Astrocyte (in vitro differentiated cells and primary cell): ENCODE results near the gene FEM1C. TPM values are rescaled to one million over a fixed set of nuclear protein-coding genes. Genes with fewer than 3 reads are reported as not detected.
A peak's percentile ranks its signal among the peaks of the same experiment; 100 is the strongest.

ENCODE experiments used
- DNase-seq: peaks from one replicate; pipeline ENCODE4 v3.0.0-alpha.2; 2010; ENCODE audit warnings: low read depth
- FAIRE-seq: peaks from 2 replicates; lab custom pipeline; 2011; peaks lifted over from hg19 to GRCh38; lab: Jason Lieb, UNC
- H2AFZ ChIP-seq: 2 replicates; pipeline ENCODE4 v1.6.0; 2012; ENCODE audit warnings: low read depth, low read length, inconsistent platforms
- H3K27ac ChIP-seq: 2 replicates; pipeline ENCODE4 v1.5.1; 2011; ENCODE audit warnings: low read depth, low read length, inconsistent platforms
- H3K27me3 ChIP-seq: 2 replicates; pipeline ENCODE4 v1.6.0; 2011; ENCODE audit warnings: low read length, inconsistent platforms; ENCODE audit not compliant: insufficient read depth
- H3K36me3 ChIP-seq: 2 replicates; pipeline ENCODE4 v1.5.1; 2011; ENCODE audit warnings: low read length, inconsistent platforms; ENCODE audit not compliant: insufficient read depth
- H3K4me1 ChIP-seq: 2 replicates; pipeline ENCODE4 v1.5.1; 2011; ENCODE audit warnings: low read length, inconsistent platforms; ENCODE audit not compliant: insufficient read depth
- H3K4me2 ChIP-seq: 2 replicates; pipeline ENCODE4 v1.6.0; 2012; ENCODE audit warnings: low read length, inconsistent platforms
- H3K4me3 ChIP-seq: 2 replicates; pipeline ENCODE4 v1.5.1; 2011; ENCODE audit warnings: low read depth, mild to moderate bottlenecking, low read length, inconsistent platforms; ENCODE audit not compliant: insufficient read depth
- H3K79me2 ChIP-seq: 2 replicates; pipeline ENCODE4 v1.6.0; 2012; ENCODE audit warnings: mild to moderate bottlenecking, low read length, inconsistent platforms; ENCODE audit not compliant: insufficient read depth
- H3K9ac ChIP-seq: 2 replicates; pipeline ENCODE4 v1.6.0; 2012; ENCODE audit warnings: mild to moderate bottlenecking, low read length, inconsistent platforms
- H3K9me3 ChIP-seq: 2 replicates; pipeline ENCODE4 v1.5.1; 2012; ENCODE audit warnings: low read depth, mild to moderate bottlenecking, low read length, inconsistent platforms; ENCODE audit not compliant: insufficient read depth
- H4K20me1 ChIP-seq: 2 replicates; pipeline ENCODE4 v1.6.0; 2012; ENCODE audit warnings: low read length, inconsistent platforms; ENCODE audit not compliant: insufficient read depth
- H3K27ac Mint-ChIP-seq: one replicate; pipeline ENCODE4 v1.8.0; 2021; ENCODE audit warnings: mild to moderate bottlenecking, mixed read lengths; ENCODE audit not compliant: unreplicated experiment
- H3K27me3 Mint-ChIP-seq: one replicate; pipeline ENCODE4 v1.8.0; 2021; ENCODE audit warnings: low read depth, mixed read lengths; ENCODE audit not compliant: unreplicated experiment
- H3K36me3 Mint-ChIP-seq: one replicate; pipeline ENCODE4 v1.8.0; 2021; ENCODE audit warnings: low read depth, mixed read lengths; ENCODE audit not compliant: unreplicated experiment
- H3K4me1 Mint-ChIP-seq: one replicate; pipeline ENCODE4 v1.8.0; 2021; ENCODE audit warnings: low read depth, mixed read lengths; ENCODE audit not compliant: unreplicated experiment
- H3K4me3 Mint-ChIP-seq: one replicate; pipeline ENCODE4 v1.8.0; 2021; ENCODE audit warnings: mild to moderate bottlenecking, moderate library complexity, mixed read lengths; ENCODE audit not compliant: unreplicated experiment
- H3K9me3 Mint-ChIP-seq: one replicate; pipeline ENCODE4 v1.8.0; 2021; ENCODE audit warnings: mild to moderate bottlenecking, mixed read lengths; ENCODE audit not compliant: unreplicated experiment
- CTCF ChIP-seq: IDR thresholded peaks from 2 replicates; pipeline ENCODE4 v1.5.1; 2011; ENCODE audit warnings: low read depth, mild to moderate bottlenecking, inconsistent platforms, low read length, moderate library complexity; ENCODE audit not compliant: insufficient read depth
- EZH2 ChIP-seq: IDR thresholded peaks from 2 replicates; pipeline ENCODE4 v1.6.1; 2012; ENCODE audit warnings: mild to moderate bottlenecking, low read length, inconsistent platforms; ENCODE audit not compliant: insufficient read depth
- total RNA-seq: library from RNA; stranded (reverse); gene quantifications from 2 replicates; pipeline ENCODE4 v1.2.1, GENCODE V29; 2021

Gene FEM1C
- total RNA-seq, 1 donor from 2014 or later, result 22.9 TPM

GRCh38 chr5:115472271-115473025 is 72.1 kb downstream of the FEM1C start:
- no peaks in the 10 kb centered on the region for H3K4me1 ChIP-seq
- H3K36me3 Mint-ChIP-seq, result no peaks in the 10 kb centered on the region
- H3K9me3 ChIP-seq, result no peaks in the 10 kb centered on the region
- no peak overlapping the region for H2AFZ ChIP-seq
- H3K79me2 ChIP-seq, result no peaks in the 10 kb centered on the region
- H3K4me3 Mint-ChIP-seq, result peak overlapping the region; percentile 30
- no peaks in the 10 kb centered on the region for H3K9me3 Mint-ChIP-seq
- no peak overlapping the region for H3K4me3 ChIP-seq
- no peak for FAIRE-seq
- no peaks in the 10 kb centered on the region for H4K20me1 ChIP-seq
- DNase-seq, result no peak
- H3K27me3 ChIP-seq, result no peaks in the 10 kb centered on the region
- H3K4me1 Mint-ChIP-seq, result no peaks in the 10 kb centered on the region
- no peak overlapping the region for H3K27ac ChIP-seq
- H3K36me3 ChIP-seq, result no peaks in the 10 kb centered on the region
- no peak for TF ChIP-seq CTCF
- TF ChIP-seq EZH2, result no peak
- no peak overlapping the region for H3K4me2 ChIP-seq
- peaks cover 4% of the 10 kb centered on the region for H3K27me3 Mint-ChIP-seq
- no peak overlapping the region for H3K9ac ChIP-seq
- H3K27ac Mint-ChIP-seq, result no peak overlapping the region

- TF ChIP-seq EZH2, result no peak
- no peak for TF ChIP-seq CTCF
- Mint-ChIP-seq H3K9me3 (no peaks in the 10 kb centered on the region), H3K4me3 (no peak overlapping the region), H3K27me3 (peaks cover 4% of the 10 kb centered on the region), H3K27ac (no peak overlapping the region), H3K36me3 (no peaks in the 10 kb centered on the region), H3K4me1 (no peaks in the 10 kb centered on the region)
- no peak overlapping the region for H2AFZ ChIP-seq
- H3K4me2 ChIP-seq, result no peak overlapping the region
- H3K9ac ChIP-seq, result no peak overlapping the region
- FAIRE-seq (no peak), DNase-seq (no peak)
- H3K27me3 ChIP-seq, result no peaks in the 10 kb centered on the region
- no peaks in the 10 kb centered on the region for H4K20me1 ChIP-seq
- H3K9me3 ChIP-seq, result no peaks in the 10 kb centered on the region
- no peak overlapping the region for H3K4me3 ChIP-seq
- H3K4me1 ChIP-seq, result no peaks in the 10 kb centered on the region
- no peak overlapping the region for H3K27ac ChIP-seq
- no peaks in the 10 kb centered on the region for H3K36me3 ChIP-seq
- no peaks in the 10 kb centered on the region for H3K79me2 ChIP-seq
Observed at GRCh38 chr5:115471345-115472063, 73.1 kb downstream of the FEM1C start.

GRCh38 chr5:115470921-115471320 is 73.7 kb downstream of the FEM1C start:
- no peak overlapping the region for H3K27ac ChIP-seq
- TF ChIP-seq CTCF (no peak), EZH2 (no peak)
- H3K4me1 ChIP-seq, result no peaks in the 10 kb centered on the region
- no peaks in the 10 kb centered on the region for H3K27me3 ChIP-seq
- no peak overlapping the region for H3K4me3 Mint-ChIP-seq
- H3K9me3 Mint-ChIP-seq, result no peaks in the 10 kb centered on the region
- H3K27ac Mint-ChIP-seq, result no peak overlapping the region
- H4K20me1 ChIP-seq, result no peaks in the 10 kb centered on the region
- FAIRE-seq, result peak; percentile 17
- H3K27me3 Mint-ChIP-seq, result peaks cover 4% of the 10 kb centered on the region
- no peaks in the 10 kb centered on the region for H3K9me3 ChIP-seq
- H3K36me3 ChIP-seq, result no peaks in the 10 kb centered on the region
- peaks cover under 1% of the 10 kb centered on the region for H3K4me1 Mint-ChIP-seq
- H2AFZ ChIP-seq, result no peak overlapping the region
- no peak for DNase-seq
- H3K79me2 ChIP-seq, result no peaks in the 10 kb centered on the region
- no peak overlapping the region for H3K9ac ChIP-seq
- H3K4me3 ChIP-seq, result no peak overlapping the region
- H3K4me2 ChIP-seq, result no peak overlapping the region
- H3K36me3 Mint-ChIP-seq, result no peaks in the 10 kb centered on the region
